GM19467 (cell line): ENCODE data around the gene ATG7.
A peak's percentile ranks its signal among the peaks of the same experiment; 100 is the strongest.
"Not testable (repeated sequence)": the region's sequence is repeated elsewhere in the genome, so short reads cannot be mapped to it uniquely, and the experiment has no call there.

Experiments
- ATAC-seq: cut with Tn5 transposase; IDR thresholded peaks from one replicate; pipeline ENCODE4 v1.9.1; 2021; ENCODE audit warnings: mild to moderate bottlenecking, moderate library complexity; ENCODE audit not compliant: unreplicated experiment

ATG7 gene

DNA sequence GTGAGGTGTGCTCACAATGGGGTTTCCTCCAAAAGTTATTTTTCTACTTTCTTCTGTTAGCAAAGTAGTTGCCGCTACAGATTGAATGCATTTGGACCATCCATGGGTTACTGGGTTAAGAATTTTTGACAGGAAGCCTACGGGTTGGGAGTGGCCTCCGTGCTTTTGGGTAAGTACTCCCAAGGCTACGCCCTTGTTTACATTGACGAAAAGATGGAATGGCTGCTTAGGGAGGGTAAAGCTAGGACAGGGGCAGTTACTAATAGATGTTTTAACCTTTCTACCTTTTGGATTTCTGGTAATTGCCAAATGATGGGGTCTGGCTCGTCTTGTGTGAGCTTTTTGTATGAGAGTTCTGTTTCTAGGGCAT lies 20.4 kb upstream of the ATG7 start:
- ATAC-seq, result no peak

DNA sequence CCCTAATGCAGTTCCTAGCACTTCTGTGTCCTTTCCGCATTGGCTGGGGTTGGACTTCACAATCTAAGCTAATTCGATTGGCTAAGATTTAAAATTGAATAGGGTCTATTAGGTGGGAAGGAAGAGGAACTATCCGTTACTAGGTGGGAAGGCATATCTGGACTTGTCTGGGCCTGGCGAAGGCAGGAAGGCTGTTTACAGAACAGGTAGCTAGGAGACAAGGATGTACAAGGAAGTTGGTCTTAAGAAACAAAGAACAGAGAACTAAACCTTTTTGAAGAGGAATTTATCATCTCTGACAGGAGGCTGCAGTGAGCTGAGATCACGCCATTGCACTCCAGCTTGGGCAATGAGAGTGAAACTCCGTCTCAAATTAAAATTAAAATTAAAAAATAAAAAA lies 17.3 kb upstream of the ATG7 start:
- ATAC-seq, result no peak

DNA sequence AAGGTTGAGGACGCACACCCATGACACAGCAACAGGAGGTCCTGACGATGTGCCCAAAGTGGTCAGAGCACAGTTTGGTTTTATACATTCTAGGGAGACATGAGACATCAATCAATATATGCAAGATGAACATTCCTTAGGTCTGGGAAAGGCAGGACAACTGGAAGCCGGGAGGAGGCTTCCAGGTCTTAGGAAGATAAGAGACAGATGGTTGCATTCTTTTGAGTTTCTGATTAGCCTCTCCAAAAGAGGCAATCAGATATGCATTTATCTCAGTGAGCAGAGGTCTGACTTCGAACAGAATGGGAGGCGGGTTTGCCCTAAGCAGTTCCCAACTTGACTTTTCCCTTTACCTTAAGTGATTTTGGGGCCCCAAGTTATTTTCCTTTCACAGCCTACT lies 16.7 kb upstream of the ATG7 start:
- not testable (repeated sequence) for ATAC-seq

DNA sequence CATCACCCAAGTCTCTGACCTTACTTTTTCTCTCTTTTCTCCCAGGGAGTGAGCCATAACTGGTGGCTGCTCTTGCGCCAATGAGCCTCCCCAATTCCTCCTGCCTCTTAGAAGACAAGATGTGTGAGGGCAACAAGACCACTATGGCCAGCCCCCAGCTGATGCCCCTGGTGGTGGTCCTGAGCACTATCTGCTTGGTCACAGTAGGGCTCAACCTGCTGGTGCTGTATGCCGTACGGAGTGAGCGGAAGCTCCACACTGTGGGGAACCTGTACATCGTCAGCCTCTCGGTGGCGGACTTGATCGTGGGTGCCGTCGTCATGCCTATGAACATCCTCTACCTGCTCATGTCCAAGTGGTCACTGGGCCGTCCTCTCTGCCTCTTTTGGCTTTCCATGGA lies 13.2 kb upstream of the ATG7 start:
- no peak for ATAC-seq

DNA sequence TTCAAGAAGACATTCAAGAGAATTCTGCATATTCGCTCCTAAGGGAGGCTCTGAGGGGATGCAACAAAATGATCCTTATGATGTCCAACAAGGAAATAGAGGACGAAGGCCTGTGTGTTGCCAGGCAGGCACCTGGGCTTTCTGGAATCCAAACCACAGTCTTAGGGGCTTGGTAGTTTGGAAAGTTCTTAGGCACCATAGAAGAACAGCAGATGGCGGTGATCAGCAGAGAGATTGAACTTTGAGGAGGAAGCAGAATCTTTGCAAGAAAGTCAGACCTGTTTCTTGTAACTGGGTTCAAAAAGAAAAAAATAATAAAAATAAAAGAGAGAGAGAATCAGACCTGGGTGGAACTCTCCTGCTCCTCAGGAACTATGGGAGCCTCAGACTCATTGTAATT lies 11.7 kb upstream of the ATG7 start:
- no peak for ATAC-seq

DNA sequence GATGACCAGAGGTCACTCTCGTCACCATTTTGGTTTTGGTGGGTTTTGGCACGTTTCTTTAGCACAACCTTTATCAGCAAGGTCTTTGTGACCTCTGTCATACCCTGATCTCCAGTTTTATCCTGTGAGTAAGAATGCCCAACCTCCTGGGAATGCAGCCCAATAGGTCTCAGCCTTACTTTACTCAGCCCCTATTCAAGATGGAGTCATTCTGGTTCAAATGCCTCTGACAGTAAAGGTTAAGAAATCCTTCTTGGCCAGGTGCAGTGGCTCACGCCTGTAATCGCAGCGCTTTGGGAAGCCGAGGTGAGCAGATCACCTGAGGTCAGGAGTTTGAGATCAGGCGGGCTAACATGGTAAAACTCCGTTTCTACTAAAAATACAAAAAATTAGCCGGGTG lies 3.2 kb upstream of the ATG7 start:
- ATAC-seq, result no peak

DNA sequence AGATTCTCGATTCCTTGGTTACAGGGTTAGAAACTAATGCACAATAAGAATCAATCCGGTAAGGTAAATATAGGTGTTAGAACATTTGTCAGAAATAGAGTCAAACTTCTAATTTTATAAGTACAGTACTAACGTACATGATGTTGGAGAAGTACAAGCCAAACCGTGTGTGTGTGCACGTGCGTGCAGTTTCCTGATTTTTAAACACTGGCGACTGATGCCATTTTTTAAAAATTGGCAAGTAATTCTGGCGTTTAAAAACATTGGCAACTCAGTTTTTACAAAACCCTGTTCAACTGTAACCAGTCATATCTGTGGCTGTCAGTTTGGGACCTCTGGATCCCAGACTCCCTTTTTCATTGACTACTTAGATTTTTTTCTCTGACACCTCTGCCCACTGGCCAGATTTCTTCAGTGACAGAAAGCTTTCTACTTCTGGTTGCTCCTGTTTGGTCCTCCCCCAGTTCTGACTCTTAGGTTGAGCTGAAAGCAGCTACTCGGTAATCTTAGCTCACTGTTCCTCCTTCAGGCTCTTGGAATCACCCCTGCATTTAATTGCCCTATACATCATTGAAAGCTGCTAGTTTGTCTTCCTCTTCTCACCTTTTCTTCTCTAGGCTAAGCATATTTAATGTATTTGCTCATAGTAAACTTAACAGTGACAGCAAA lies 843 bp downstream of the ATG7 start:
- ATAC-seq, result no peak

DNA sequence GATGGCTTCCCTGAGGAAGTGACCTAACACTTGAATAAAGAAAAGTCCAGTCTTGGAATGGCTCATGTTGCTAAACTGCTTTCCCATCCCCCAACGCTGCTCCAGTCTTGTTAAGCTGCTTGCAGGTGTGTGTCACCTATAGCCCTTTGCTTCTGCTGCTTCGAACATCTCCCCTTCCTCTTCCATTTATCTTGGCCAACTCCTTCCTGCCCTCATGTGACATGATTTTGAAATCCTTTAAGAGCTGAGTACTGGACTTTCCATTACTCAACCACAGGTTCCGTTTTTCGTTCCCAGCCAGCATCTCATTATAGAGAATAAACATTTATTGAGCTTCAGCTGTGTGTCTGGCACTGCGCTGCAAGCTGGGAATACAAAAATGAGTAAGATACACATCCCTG lies 1.7 kb downstream of the ATG7 start:
- ATAC-seq, result no peak

DNA sequence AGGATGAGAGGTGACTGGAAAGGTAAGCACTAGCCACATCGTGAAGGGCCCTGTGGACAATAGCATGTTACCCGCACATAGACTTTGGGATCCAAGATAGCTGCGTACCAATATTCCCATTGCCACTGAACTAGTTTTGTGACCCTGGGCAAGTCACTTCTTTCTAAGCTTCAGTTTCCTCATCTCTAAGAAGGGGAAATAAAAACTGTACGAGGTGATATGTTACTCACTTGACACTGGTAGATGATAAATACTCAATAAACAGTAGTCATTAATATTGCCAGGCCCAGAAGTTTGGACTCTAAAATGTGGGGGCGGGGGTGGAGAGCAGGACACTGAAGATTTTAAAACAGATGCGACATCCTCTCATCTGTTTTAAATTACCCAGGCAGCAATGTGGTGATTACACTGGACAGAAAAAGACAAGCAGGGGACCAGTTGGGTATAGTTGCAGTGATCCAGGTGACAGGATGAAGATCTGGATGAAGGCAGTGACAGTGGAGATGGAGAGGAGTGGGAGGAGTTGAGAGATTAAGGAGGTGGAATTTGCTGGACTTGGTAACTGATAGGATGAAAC lies 2.5 kb downstream of the ATG7 start:
- no peak for ATAC-seq

DNA sequence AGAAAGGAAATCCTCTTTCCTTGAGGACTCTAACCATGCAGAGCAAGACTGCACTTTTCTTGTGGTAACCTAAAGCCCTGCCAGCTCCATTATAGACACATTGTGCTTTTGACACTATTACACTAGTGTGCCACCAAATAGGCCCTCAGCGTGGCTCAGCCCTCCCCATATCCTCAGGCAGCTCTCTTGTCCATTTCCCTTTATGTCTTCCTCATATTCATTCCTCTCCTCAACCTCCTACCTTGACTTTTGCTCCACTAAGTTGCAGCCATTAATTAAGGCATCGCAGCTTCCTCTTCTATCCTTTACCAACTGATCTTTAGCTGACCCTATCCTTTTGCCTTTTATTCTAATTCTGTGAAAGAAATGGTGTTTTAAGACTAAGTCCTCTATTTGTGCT lies 3.7 kb downstream of the ATG7 start:
- no peak for ATAC-seq

DNA sequence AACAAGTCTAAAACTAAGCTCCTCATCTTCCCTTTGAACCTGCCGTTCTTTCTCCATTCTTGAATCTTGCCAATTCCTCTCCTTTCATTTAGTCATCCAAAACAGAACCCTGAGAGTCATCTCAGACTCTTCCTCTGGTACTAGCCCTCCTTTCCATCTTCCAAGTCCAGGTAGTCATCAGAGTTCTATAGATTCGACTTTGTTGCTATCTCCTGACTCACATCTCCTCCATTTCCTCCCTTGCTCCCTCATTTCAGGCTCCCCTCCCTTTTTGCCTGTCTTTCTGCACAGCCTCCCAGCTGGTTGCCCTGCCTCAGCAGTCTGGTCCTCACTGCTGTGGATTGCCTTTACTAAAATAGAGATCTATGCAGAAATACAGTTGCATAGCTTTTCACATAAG lies 4.7 kb downstream of the ATG7 start:
- no peak for ATAC-seq

DNA sequence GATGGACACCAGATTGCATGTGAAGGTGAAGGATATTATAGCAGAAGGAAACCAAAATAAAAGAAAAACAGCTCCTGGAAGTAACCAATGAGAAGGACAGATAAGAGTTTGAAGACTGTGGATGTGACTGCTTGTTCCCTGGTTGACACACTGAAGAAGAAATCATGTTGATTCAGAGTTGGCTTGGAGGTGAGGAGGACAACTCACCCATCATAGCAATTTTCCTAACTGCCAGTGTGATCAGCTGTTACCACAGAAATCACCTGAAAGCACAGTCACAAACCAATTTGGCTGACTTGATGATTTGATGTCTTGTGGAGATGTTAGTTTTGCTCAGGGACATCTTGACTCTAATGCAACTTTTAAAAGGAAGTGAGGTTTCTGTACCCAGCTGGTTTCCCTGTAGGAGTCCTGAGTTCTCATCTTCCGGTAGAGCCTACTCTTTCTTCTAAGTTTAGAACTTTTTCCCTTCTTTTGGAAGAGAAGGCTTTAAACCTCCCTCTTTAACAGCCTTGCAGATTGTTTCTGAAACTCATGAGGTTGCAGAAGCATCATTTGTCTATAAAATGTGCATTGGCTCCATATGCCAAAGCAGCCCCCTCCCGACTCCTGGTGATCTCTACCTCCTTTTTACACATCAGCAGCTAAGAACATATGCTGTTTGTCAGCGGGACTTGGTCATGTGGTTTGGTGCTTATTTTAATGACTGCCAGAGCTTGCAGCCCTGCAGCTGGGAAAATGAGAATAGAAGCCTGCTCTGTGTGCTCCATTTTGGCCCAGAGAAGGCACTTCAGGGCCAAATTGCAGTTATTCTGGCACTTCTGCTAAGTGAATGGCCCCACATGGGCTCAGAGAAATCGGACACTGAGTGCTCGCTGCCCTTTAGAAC lies 10.3 kb downstream of the ATG7 start:
- no peak for ATAC-seq

DNA sequence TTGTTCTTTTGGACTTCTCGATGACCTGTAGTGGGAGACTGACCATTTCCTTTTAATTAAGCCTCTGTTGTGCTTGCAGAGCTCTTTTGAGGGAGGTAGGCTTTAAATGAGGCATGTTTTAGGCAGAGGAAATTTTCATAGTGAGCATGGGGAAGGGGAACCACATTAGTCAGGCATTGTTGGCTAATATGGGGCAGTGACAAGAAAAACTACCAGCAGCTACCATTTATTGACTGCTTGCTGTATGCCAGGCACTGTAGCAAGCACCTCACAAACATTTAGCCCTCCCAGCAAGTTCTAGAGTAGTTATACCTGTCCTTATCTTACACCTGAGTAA lies 10.9 kb downstream of the ATG7 start:
- ATAC-seq, result no peak

DNA sequence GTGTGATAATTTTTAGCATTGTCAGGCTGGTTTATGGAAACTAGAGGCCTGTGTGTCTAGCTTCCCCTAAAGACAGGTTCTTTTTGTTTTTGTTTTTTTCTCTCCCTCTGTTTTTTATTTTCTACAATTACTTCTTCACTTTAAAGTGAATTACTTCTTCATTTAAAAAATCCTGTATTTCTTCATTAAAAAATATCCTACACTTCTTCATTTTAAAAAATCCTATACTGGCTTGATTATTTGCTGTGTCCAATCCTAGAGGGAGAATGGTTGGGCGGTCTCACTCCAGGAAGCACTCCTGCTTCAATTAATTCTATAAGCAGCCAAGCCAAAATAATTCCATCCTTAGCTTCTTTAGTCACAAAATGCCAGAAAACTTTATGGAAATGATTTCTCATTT lies 11.8 kb downstream of the ATG7 start:
- ATAC-seq, result no peak

DNA sequence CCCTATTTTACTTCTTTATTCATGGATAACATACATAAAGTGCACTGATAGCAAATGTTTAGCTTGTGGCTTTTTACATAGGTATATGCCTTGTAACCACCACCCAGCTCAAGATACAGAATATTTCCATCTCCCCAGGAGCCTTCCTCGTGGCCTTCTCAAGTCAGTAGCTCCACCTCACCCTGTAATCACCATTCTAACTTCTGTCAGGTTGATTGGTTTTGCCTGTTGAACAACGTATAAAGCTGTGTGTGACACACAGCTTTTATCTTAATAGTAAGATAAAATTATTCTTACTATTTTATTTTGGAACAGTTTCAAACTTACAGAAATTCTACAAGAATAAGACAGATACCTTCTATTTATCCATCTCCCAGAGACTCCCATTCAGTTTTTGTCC lies 13.3 kb downstream of the ATG7 start:
- ATAC-seq, result no peak

DNA sequence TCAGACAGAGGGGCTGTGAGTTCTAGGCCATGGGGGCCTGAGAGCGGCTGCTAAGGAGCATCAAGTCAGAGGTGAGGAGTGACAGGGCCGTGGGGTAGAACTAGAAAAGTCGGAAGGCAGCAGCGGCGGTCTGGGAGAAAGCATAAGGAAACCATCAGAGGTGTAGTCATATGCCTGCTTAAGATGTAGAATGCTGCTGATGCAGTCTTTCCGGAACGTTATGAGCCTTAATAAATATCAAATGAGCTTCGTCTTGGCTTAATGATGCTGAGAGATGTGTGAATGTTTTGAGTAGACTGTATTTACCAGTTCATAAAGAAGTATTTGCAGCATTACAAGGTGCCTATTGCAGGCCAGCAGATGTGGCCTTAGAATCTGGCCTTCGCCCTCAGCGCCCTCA lies 15.2 kb downstream of the ATG7 start:
- no peak for ATAC-seq

DNA sequence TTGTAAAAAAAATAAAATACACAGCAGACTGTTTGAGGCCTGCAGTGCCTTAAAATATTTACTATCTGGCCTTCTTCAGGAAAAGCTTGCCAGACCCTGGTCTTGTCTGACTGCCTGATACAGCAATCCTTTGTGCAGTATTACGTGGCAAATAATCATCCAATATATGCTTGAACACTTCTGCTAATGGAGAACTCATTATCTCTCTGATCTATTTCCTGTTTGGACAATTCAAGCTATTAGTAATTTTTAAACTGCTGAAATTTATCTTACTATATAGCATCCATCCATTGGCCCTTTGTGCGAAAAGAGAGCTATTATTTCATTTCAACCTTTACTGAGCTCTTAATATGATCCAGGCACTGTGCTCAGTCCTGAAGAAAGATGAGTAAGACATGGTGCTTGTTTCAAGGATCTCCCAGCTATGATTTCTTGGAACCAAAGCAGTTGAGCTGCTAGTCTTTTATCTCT lies 15.9 kb downstream of the ATG7 start:
- no peak for ATAC-seq

DNA sequence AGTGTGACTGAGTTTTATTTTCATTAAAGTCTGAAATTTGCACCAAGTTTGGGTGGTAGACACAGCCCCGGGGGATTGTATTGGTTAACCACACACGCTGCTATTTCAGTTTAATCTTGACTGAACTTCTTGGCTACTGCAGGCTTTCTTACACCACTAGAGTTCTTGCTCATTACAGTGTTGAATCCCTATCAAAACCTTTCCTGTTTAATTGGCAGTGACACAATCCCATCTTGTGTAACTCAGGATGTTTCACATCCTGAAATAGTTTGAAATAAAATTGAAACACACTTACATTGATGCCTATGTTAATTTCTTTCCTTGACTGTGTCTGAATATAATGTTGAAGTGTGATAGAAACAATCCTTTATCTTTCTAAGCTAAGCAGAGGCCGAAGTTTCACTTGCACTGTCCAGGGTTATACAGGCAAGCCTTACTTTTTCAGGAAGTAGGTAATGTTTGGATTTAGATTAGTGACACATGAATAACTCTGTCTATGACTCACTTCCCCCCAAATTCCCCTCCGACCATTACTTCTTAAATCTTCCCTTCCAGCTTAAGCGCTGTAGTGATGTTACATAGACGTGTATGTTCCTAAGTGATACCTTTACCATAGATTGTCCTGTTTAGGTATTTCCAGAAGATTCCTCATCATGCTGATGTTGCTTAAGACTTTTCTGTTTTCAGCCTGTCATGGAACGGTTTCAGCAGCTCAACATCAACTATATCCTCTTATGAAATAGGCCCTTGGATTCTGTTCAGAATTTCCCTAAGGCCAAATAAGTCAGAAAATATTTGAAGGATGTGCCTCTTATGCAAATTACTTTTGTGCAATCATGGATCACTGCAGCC lies 16.8 kb downstream of the ATG7 start:
- ATAC-seq, result peak; percentile 58

DNA sequence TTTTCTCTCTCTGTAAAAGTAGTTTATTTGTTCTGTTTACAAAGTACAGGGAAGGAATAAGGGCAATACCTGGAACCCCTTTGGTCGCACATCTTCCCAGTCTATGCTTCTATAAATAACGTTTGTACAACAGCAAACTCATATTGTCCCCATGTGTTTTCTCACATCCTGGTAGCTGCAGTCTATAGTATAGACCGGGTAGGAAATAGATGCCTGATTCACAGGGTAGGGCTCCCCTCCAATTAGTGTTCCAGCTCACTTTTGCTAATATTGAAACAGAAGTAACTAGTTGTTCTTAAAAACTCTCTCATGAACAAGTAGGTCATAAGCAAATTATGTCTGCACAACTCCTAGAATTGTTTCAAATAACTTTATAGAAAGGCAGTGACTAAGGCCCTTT lies 17.7 kb downstream of the ATG7 start:
- no peak for ATAC-seq

DNA sequence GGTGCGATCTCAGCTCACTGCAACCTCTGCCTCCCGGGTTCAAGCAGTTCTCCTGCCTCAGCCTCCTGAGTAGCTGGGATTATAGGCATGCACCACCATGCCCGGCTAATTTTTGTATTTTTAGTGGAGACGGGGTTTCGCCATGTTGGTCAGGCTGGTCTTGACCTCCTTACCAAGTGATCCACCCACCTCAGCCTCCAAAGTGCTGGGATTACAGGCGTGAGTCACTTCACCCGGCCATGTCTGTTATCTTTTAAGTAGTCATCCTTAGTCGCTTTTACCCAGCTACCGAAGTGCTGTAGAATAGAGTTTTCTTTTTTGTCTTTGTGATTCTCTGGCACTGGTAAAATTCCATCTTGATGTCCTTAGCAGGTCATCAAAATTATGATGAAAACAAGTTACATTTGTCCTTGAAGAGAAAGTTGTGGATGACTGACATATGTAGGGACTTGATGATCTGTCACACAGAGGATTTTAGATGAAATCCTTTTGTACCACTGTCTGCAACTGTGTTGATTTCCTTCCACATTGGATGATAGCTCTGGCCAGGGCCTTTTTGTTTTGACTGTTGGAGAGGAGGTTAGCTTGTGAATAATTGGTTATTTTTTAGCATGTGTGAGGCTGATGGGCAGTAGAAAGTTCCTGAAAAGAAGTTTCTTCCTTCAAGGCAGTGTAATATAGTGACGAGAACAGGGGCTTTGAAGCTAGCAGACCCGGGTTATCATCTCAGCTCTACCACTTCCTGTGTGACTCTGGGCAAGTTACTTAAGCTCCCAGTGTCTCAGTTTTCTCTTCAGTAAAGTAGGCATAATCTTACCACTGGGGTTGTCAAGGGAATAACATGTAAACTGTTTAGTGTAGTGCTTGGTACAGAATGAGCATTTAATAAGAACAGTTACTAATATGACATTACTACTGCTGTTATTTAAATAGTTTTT lies 18.8 kb downstream of the ATG7 start:
- no peak for ATAC-seq
